CD14-positive monocyte (primary cell): ENCODE data around the gene GPR39. TPM values are rescaled to one million over a fixed set of nuclear protein-coding genes. Genes with fewer than 3 reads are reported as not detected.

Source experiments
- DNase-seq, 3 donors: peaks; one replicate each; pipeline ENCODE4 v3.0.0-alpha.2; 2011 to 2022
- H2AFZ ChIP-seq: 2 replicates; pipeline ENCODE4 v1.6.0; 2012; ENCODE audit warnings: mild to moderate bottlenecking, low read depth, low read length, inconsistent platforms; ENCODE audit not compliant: insufficient read depth, poor library complexity, severe bottlenecking
- H3K27ac ChIP-seq, 2 donors: 1 replicate in 1 of 2; 2 replicates in 1 of 2; pipeline ENCODE4 v1.5.1; 2012 to 2013; ENCODE audit warnings: low read length in 2 of 2, control low read depth in 1 of 2, inconsistent platforms in 1 of 2, low read depth in 1 of 2, mild to moderate bottlenecking in 1 of 2
- H3K27me3 ChIP-seq, 2 donors: one replicate each; pipeline versions ENCODE4 v1.6.0 to v1.6.1; 2011 to 2013; ENCODE audit warnings: low read length in 2 of 2; ENCODE audit not compliant: control insufficient read depth in 2 of 2, insufficient read depth in 2 of 2
- H3K36me3 ChIP-seq, 2 donors: replicated peaks in 1 of 2; 1 replicate in 1 of 2; 2 replicates in 1 of 2; pipeline versions ENCODE4 v1.5.1 to v1.6.1; 2012 to 2013; ENCODE audit warnings: low read length in 2 of 2, control low read depth in 1 of 2, inconsistent platforms in 1 of 2, mild to moderate bottlenecking in 1 of 2; ENCODE audit not compliant: insufficient read depth in 2 of 2, control insufficient read depth in 1 of 2
- H3K4me1 ChIP-seq, 2 donors: 1 replicate in 1 of 2; 2 replicates in 1 of 2; pipeline versions ENCODE4 v1.5.1 to v1.6.1; 2012 to 2013; ENCODE audit warnings: low read length in 2 of 2, control low read depth in 1 of 2, inconsistent platforms in 1 of 2, mild to moderate bottlenecking in 1 of 2, moderate library complexity in 1 of 2; ENCODE audit not compliant: insufficient read depth in 2 of 2, control insufficient read depth in 1 of 2
- H3K4me2 ChIP-seq: replicated peaks from 2 replicates; pipeline ENCODE3; 2012; ENCODE audit warnings: low read length, moderate library complexity, mild to moderate bottlenecking; ENCODE audit not compliant: poor library complexity, severe bottlenecking; ENCODE audit errors: extremely low read depth
- H3K4me3 ChIP-seq, 3 experiments: fragments of 200-600 bp in 1 of 3; sonication (generic) in 1 of 3; replicated peaks in 1 of 3; 1 replicate in 2 of 3; 2 replicates in 1 of 3; pipeline ENCODE4 v1.5.1; 2011 to 2013; ENCODE audit warnings: low read length in 3 of 3, mild to moderate bottlenecking in 3 of 3, control low read depth in 2 of 3, low read depth in 2 of 3, inconsistent platforms in 1 of 3, moderate library complexity in 1 of 3
- H3K79me2 ChIP-seq: 2 replicates; pipeline ENCODE4 v1.6.0; 2012; ENCODE audit warnings: mild to moderate bottlenecking, control low read depth, inconsistent platforms, low read length, moderate library complexity; ENCODE audit not compliant: insufficient read depth
- H3K9ac ChIP-seq: 2 replicates; pipeline ENCODE4 v1.6.0; 2017; ENCODE audit warnings: low read length, mild to moderate bottlenecking; ENCODE audit not compliant: insufficient read depth, poor library complexity, severe bottlenecking
- H3K9me3 ChIP-seq, 2 donors: replicated peaks in 1 of 2; 1 replicate in 1 of 2; 2 replicates in 1 of 2; pipeline versions ENCODE4 v1.5.1 to v1.6.1; 2012 to 2013; ENCODE audit warnings: low read length in 2 of 2, control low read depth in 1 of 2; ENCODE audit not compliant: control insufficient read depth in 1 of 2, insufficient read depth in 1 of 2
- H4K20me1 ChIP-seq: 2 replicates; pipeline ENCODE4 v1.6.0; 2012; ENCODE audit warnings: mild to moderate bottlenecking, low read length, control low read depth, moderate library complexity; ENCODE audit not compliant: insufficient read depth
- H3K27ac Mint-ChIP-seq, 7 donors: one replicate each; pipeline ENCODE4 v1.8.0; 2020; ENCODE audit warnings: mild to moderate bottlenecking in 7 of 7, mixed read lengths in 7 of 7, moderate library complexity in 6 of 7, inconsistent platforms in 2 of 7
- H3K27me3 Mint-ChIP-seq, 3 donors: one replicate each; pipeline ENCODE4 v1.8.0; 2021 to 2022; ENCODE audit warnings: low read depth in 3 of 3, mild to moderate bottlenecking in 3 of 3, mixed read lengths in 3 of 3, moderate library complexity in 3 of 3, inconsistent platforms in 1 of 3
- H3K36me3 Mint-ChIP-seq, 2 donors: one replicate each; pipeline ENCODE4 v1.8.0; 2020; ENCODE audit warnings: mixed read lengths in 2 of 2, inconsistent platforms in 1 of 2, mild to moderate bottlenecking in 1 of 2
- H3K4me1 Mint-ChIP-seq: one replicate; pipeline ENCODE4 v1.8.0; 2020; ENCODE audit warnings: mild to moderate bottlenecking, mixed read lengths
- H3K4me3 Mint-ChIP-seq, 2 donors: one replicate each; pipeline ENCODE4 v1.8.0; 2020; ENCODE audit warnings: mild to moderate bottlenecking in 2 of 2, mixed read lengths in 2 of 2, moderate library complexity in 1 of 2
- H3K9me3 Mint-ChIP-seq, 7 donors: one replicate each; pipeline ENCODE4 v1.8.0; 2020 to 2022; ENCODE audit warnings: mixed read lengths in 7 of 7, mild to moderate bottlenecking in 6 of 7, moderate library complexity in 6 of 7, inconsistent platforms in 2 of 7
- CTCF ChIP-seq: fragments of 200-600 bp; IDR thresholded peaks from one replicate; pipeline ENCODE4 v1.8.0; 2022; ENCODE audit warnings: antibody characterized with exemption, mild to moderate bottlenecking
- WGBS: methylation state at CpG from one replicate; pipeline ENCODE4 v1.1.5; 2013; ENCODE audit warnings: missing lambda C conversion rate; ENCODE audit not compliant: insufficient coverage; 5-methylcytosine and 5-hydroxymethylcytosine counted together
- intact Hi-C, 2 donors: fragments of 100-400 bp; cut with micrococcal nuclease; formaldehyde crosslinking; loops; one replicate each; pipeline versions ENCODE4 v1.15.0 to v1.15.1; 2023
- polyA minus RNA-seq: library from RNA; depleted of rRNA, polyadenylated mRNA; stranded (reverse); fragments of >200 nt; gene quantifications from 2 replicates; pipeline ENCODE4 v1.2.3, GENCODE V29; 2012
- polyA plus RNA-seq, 3 donors: library from polyadenylated mRNA; depleted of rRNA in 1 of 3; unstranded in 2 of 3; stranded (reverse) in 1 of 3; fragments of 300-500 nt in 2 of 3; fragments of >200 nt in 1 of 3; fragmentation: Illumina TruSeq in 2 of 3; gene quantifications; 1 replicate in 2 of 3; 2 replicates in 1 of 3; pipeline ENCODE4 v1.2.3, GENCODE V29; 2012 to 2021
- total RNA-seq, 12 experiments: library from RNA in 1 of 12; stranded (reverse) in 1 of 12; fragments of 120-200 nt in 1 of 12; gene quantifications; one replicate each; pipeline ENCODE4 v1.2.4 and lab custom pipeline; 2013 to 2026; ENCODE audit warnings: mixed read lengths in 6 of 12, inconsistent platforms in 1 of 12

GPR39 gene
- total RNA-seq (2013) = not detected
- polyA plus RNA-seq (under 1 TPM in 1 of 3 donors, not detected in 2; 0.12 TPM), polyA minus RNA-seq (not detected in 2 replicates), total RNA-seq (lab: John Stamatoyannopoulos, UW) (0 to 1.7 (median 0.03) reads per million in 11 experiments)

DNA sequence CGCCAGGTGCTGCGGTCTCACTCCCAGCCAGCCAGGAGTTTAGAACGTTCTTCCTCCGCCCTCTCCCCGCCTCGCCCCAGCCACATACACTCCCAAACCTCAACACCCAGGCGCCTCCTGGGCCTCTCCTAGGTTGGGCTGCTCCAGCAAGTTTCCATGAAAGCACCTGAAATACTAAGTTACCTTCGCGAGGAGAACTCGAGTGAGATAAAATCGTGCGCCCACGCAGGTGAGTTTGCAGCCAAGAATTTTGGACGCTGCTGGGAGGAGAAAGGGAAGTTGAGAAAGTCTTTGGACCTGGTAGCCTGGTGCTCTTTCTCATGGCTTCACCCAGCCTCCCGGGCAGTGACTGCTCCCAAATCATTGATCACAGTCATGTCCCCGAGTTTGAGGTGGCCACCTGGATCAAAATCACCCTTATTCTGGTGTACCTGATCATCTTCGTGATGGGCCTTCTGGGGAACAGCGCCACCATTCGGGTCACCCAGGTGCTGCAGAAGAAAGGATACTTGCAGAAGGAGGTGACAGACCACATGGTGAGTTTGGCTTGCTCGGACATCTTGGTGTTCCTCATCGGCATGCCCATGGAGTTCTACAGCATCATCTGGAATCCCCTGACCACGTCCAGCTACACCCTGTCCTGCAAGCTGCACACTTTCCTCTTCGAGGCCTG lies at the start of gene GPR39:
TSS of gene GPR39 (plus strand) at position 83 of the 673 bp plus-strand sequence.
- Mint-ChIP-seq H3K36me3 (peaks cover 0 to 2% of the 10 kb centered on the region in 2 donors), H3K9me3 (peaks cover 0 to 12% (median 2%) of the 10 kb centered on the region in 7 donors), H3K4me3 (peak within 1 kb of the TSS; percentile 69 to 81), H3K4me1 (peaks cover 11% of the 10 kb centered on the region), H3K27ac (peak within 1 kb of the TSS in 1 of 7 donors; percentile 28), H3K27me3 (peaks cover 43 to 68% (median 45%) of the 10 kb centered on the region in 3 donors)
- TF ChIP-seq CTCF = no peak
- peak within 1 kb of the TSS; percentile 69 for H3K4me2 ChIP-seq
- H3K4me1 ChIP-seq = peaks cover 12% of the 10 kb centered on the region in 2 donors
- peak within 1 kb of the TSS; percentile 9 to 64 (median 22) for H3K4me3 ChIP-seq
- WGBS = 37% methylated on average over 21 of the region's 23 CpGs
- no peaks in the 10 kb centered on the region for H3K9me3 ChIP-seq
- no peak for DNase-seq
- peak within 1 kb of the TSS; percentile 65 for H2AFZ ChIP-seq
- H3K36me3 ChIP-seq = no peaks in the 10 kb centered on the region
- H4K20me1 ChIP-seq = no peaks in the 10 kb centered on the region
- no peaks in the 10 kb centered on the region for H3K79me2 ChIP-seq
- intact Hi-C loops = no loop called here
- no peak within 1 kb of the TSS for H3K27ac ChIP-seq
- peak within 1 kb of the TSS; percentile 45 for H3K9ac ChIP-seq
- peaks cover 18 to 52% of the 10 kb centered on the region in 2 donors for H3K27me3 ChIP-seq

- Histone ChIP-seq H3K27ac (no peak overlapping the region), H2AFZ (no peak overlapping the region), H3K4me2 (no peak overlapping the region), H3K9ac (no peak overlapping the region), H3K4me1 (peaks cover 18 to 19% of the 10 kb centered on the region in 2 donors), H3K79me2 (no peaks in the 10 kb centered on the region), H3K27me3 (peaks cover 0 to 4% of the 10 kb centered on the region in 2 donors), H3K4me3 (no peak overlapping the region), H3K9me3 (no peaks in the 10 kb centered on the region), H3K36me3 (no peaks in the 10 kb centered on the region), H4K20me1 (no peaks in the 10 kb centered on the region)
- DNase-seq = no peak
- Mint-ChIP-seq H3K9me3 (peaks cover 9 to 18% (median 16%) of the 10 kb centered on the region in 7 donors), H3K4me1 (peaks cover 24% of the 10 kb centered on the region), H3K36me3 (no peaks in the 10 kb centered on the region), H3K27me3 (peaks cover 2 to 14% (median 4%) of the 10 kb centered on the region in 3 donors), H3K4me3 (no peak overlapping the region), H3K27ac (no peak overlapping the region)
- intact Hi-C loops = no loop called here
- WGBS = no CpG with 5 or more reads among the region's 2 CpGs
- no peak for TF ChIP-seq CTCF
These were observed 48.4 kb upstream of the GPR39 start for GRCh38 chr2:132368191-132368590.
